ENCODE measurements around the gene CASP3.
"Not testable (repeated sequence)": the region's sequence is repeated elsewhere in the genome, so short reads cannot be mapped to it uniquely, and the experiment has no call there.

CASP3 gene

GRCh38 chr4:184655889-184656869, 6.9 kb upstream of the CASP3 start:
- ATAC-seq (replicated peaks): no peak
- Mint-ChIP-seq H3K36me3 (ENCODE audit: insufficient read depth) (peaks cover 32% of the 10 kb centered on the region), H3K9me3 (no peaks in the 10 kb centered on the region), H3K4me3 (no peak overlapping the region), H3K27ac (no peak overlapping the region), H3K4me1 (ENCODE audit: low read depth in 2 of 2) (peaks cover 0 to 9% of the 10 kb centered on the region in 2 donors), H3K27me3 (no peaks in the 10 kb centered on the region)
- DNase-seq: no peak

GRCh38 chr4:184653650-184654049, 4.4 kb upstream of the CASP3 start:
- no peaks in the 10 kb centered on the region for H3K9me3 Mint-ChIP-seq
- H3K4me3 Mint-ChIP-seq: no peak overlapping the region
- peaks cover 29% of the 10 kb centered on the region for H3K36me3 Mint-ChIP-seq (ENCODE audit: insufficient read depth)
- H3K27ac Mint-ChIP-seq: no peak overlapping the region
- DNase-seq (no peak), ATAC-seq (replicated peaks) (no peak)
- peaks cover 8 to 18% of the 10 kb centered on the region in 2 donors for H3K4me1 Mint-ChIP-seq (ENCODE audit: low read depth in 2 of 2)
- no peaks in the 10 kb centered on the region for H3K27me3 Mint-ChIP-seq

GRCh38 chr4:184652681-184653080, 3.4 kb upstream of the CASP3 start:
- not testable (repeated sequence) for H3K27me3 Mint-ChIP-seq; H3K9me3 Mint-ChIP-seq; DNase-seq; H3K4me3 Mint-ChIP-seq; ATAC-seq (replicated peaks)
- Mint-ChIP-seq H3K4me1 (ENCODE audit: low read depth in 2 of 2) (peaks cover 15 to 26% of the 10 kb centered on the region in 2 donors), H3K27ac (peak overlapping the region in 1 of 2 donors; percentile 68), H3K36me3 (ENCODE audit: insufficient read depth) (peaks cover 32% of the 10 kb centered on the region)

GRCh38 chr4:184651899-184652298, 2.7 kb upstream of the CASP3 start:
- H3K36me3 Mint-ChIP-seq (ENCODE audit: insufficient read depth): peaks cover 33% of the 10 kb centered on the region
- no peak for DNase-seq
- H3K9me3 Mint-ChIP-seq: no peaks in the 10 kb centered on the region
- no peak for ATAC-seq (replicated peaks)
- no peak overlapping the region for H3K4me3 Mint-ChIP-seq
- H3K27me3 Mint-ChIP-seq: no peaks in the 10 kb centered on the region
- peak overlapping the region in 1 of 2 donors; percentile 68 for H3K27ac Mint-ChIP-seq
- H3K4me1 Mint-ChIP-seq (ENCODE audit: low read depth in 2 of 2): peaks cover 19 to 34% of the 10 kb centered on the region in 2 donors

GRCh38 chr4:184649971-184650855, 966 bp upstream of the CASP3 start:
- peak overlapping the region; percentile 94 to 95 for H3K27ac Mint-ChIP-seq
- peaks cover 31% of the 10 kb centered on the region for H3K36me3 Mint-ChIP-seq (ENCODE audit: insufficient read depth)
- peak overlapping the region; percentile 92 to 97 for H3K4me3 Mint-ChIP-seq
- H3K27me3 Mint-ChIP-seq: no peaks in the 10 kb centered on the region
- H3K4me1 Mint-ChIP-seq (ENCODE audit: low read depth in 2 of 2): peaks cover 25 to 51% of the 10 kb centered on the region in 2 donors
- DNase-seq (peak in 1 of 3 experiments; percentile 12), ATAC-seq (replicated peaks) (peak; percentile 1)
- no peaks in the 10 kb centered on the region for H3K9me3 Mint-ChIP-seq

- no peaks in the 10 kb centered on the region for H3K9me3 Mint-ChIP-seq
- ATAC-seq (replicated peaks): peak; percentile 18
- peak; percentile 21 to 38 (median 32) for DNase-seq
- H3K27ac Mint-ChIP-seq: peak overlapping the region; percentile 94 to 96
- peaks cover 29 to 53% of the 10 kb centered on the region in 2 donors for H3K4me1 Mint-ChIP-seq (ENCODE audit: low read depth in 2 of 2)
- H3K36me3 Mint-ChIP-seq (ENCODE audit: insufficient read depth): peaks cover 33% of the 10 kb centered on the region
- H3K27me3 Mint-ChIP-seq: no peaks in the 10 kb centered on the region
- peak overlapping the region; percentile 92 to 97 for H3K4me3 Mint-ChIP-seq
Measured at GRCh38 chr4:184648313-184649025, 778 bp downstream of the CASP3 start.

GRCh38 chr4:184648054-184648312, 1.3 kb downstream of the CASP3 start:
- ATAC-seq (replicated peaks): no peak
- peak overlapping the region; percentile 92 to 97 for H3K4me3 Mint-ChIP-seq
- peak overlapping the region; percentile 94 to 96 for H3K27ac Mint-ChIP-seq
- H3K4me1 Mint-ChIP-seq (ENCODE audit: low read depth in 2 of 2): peaks cover 29 to 53% of the 10 kb centered on the region in 2 donors
- peaks cover 36% of the 10 kb centered on the region for H3K36me3 Mint-ChIP-seq (ENCODE audit: insufficient read depth)
- no peak for DNase-seq
- no peaks in the 10 kb centered on the region for H3K9me3 Mint-ChIP-seq
- no peaks in the 10 kb centered on the region for H3K27me3 Mint-ChIP-seq

- DNase-seq (no peak), ATAC-seq (replicated peaks) (no peak)
- Mint-ChIP-seq H3K9me3 (no peaks in the 10 kb centered on the region), H3K4me1 (ENCODE audit: low read depth in 2 of 2) (peaks cover 31 to 58% of the 10 kb centered on the region in 2 donors), H3K27ac (peak overlapping the region; percentile 94 to 96), H3K36me3 (ENCODE audit: insufficient read depth) (peaks cover 36% of the 10 kb centered on the region), H3K4me3 (peak overlapping the region; percentile 92 to 97), H3K27me3 (no peaks in the 10 kb centered on the region)
Measured at GRCh38 chr4:184647266-184648053, 1.8 kb downstream of the CASP3 start.

- Mint-ChIP-seq H3K9me3 (no peaks in the 10 kb centered on the region), H3K4me1 (ENCODE audit: low read depth in 2 of 2) (peaks cover 42 to 66% of the 10 kb centered on the region in 2 donors), H3K36me3 (ENCODE audit: insufficient read depth) (peaks cover 36% of the 10 kb centered on the region), H3K27me3 (no peaks in the 10 kb centered on the region), H3K4me3 (peak overlapping the region; percentile 92 to 97), H3K27ac (peak overlapping the region; percentile 46 to 89)
- ATAC-seq (replicated peaks): no peak
- no peak for DNase-seq
Measured at GRCh38 chr4:184645904-184646610, 3.2 kb downstream of the CASP3 start.

- no peak for DNase-seq
- H3K9me3 Mint-ChIP-seq: no peaks in the 10 kb centered on the region
- H3K36me3 Mint-ChIP-seq (ENCODE audit: insufficient read depth): peaks cover 32% of the 10 kb centered on the region
- H3K4me3 Mint-ChIP-seq: peak overlapping the region; percentile 10 to 92
- ATAC-seq (replicated peaks): no peak
- peaks cover 42 to 69% of the 10 kb centered on the region in 2 donors for H3K4me1 Mint-ChIP-seq (ENCODE audit: low read depth in 2 of 2)
- no peaks in the 10 kb centered on the region for H3K27me3 Mint-ChIP-seq
- H3K27ac Mint-ChIP-seq: peak overlapping the region; percentile 46 to 89
Measured at GRCh38 chr4:184644553-184645307, 4.5 kb downstream of the CASP3 start.

- Mint-ChIP-seq H3K36me3 (ENCODE audit: insufficient read depth) (peaks cover 31% of the 10 kb centered on the region), H3K9me3 (no peaks in the 10 kb centered on the region), H3K4me1 (ENCODE audit: low read depth in 2 of 2) (peaks cover 50 to 79% of the 10 kb centered on the region in 2 donors), H3K27ac (peak overlapping the region in 1 of 2 donors; percentile 73), H3K4me3 (peak overlapping the region in 1 of 2 donors; percentile 56), H3K27me3 (no peaks in the 10 kb centered on the region)
- no peak for DNase-seq
- ATAC-seq (replicated peaks): no peak
Measured at GRCh38 chr4:184643731-184644130, 5.5 kb downstream of the CASP3 start.
